GM12801 (cell line): ENCODE data around the gene YPEL4.

Source experiments
- CTCF ChIP-seq: IDR thresholded peaks from one replicate; pipeline ENCODE4 v1.5.1; 2011; ENCODE audit warnings: control low read depth; ENCODE audit not compliant: insufficient read length; ENCODE audit errors: extremely low read depth

Gene YPEL4

GRCh38 chr11:57635246-57635645, 14.5 kb downstream of the YPEL4 start:
- no peak for TF ChIP-seq CTCF

- TF ChIP-seq CTCF = no peak
Observed at GRCh38 chr11:57634311-57634710, 15.4 kb downstream of the YPEL4 start.

- TF ChIP-seq CTCF = no peak
Observed at GRCh38 chr11:57633394-57634070, 16.2 kb downstream of the YPEL4 start.

- no peak for TF ChIP-seq CTCF
Observed at GRCh38 chr11:57632116-57632515, 17.6 kb downstream of the YPEL4 start.

- no peak for TF ChIP-seq CTCF
Observed at GRCh38 chr11:57630171-57630570, 19.5 kb downstream of the YPEL4 start.

- no peak for TF ChIP-seq CTCF
Observed at GRCh38 chr11:57626895-57627294, 22.8 kb downstream of the YPEL4 start.

- TF ChIP-seq CTCF = no peak
Observed at GRCh38 chr11:57624864-57625263, 24.8 kb downstream of the YPEL4 start.

- TF ChIP-seq CTCF = no peak
Observed at GRCh38 chr11:57622263-57622662, 27.4 kb downstream of the YPEL4 start.
